Ramos (cell line): ENCODE results near the gene B3GNT3.

Experiments used
- in situ Hi-C: fragments of 300-500 bp; cut with MboI; formaldehyde crosslinking; loops from one replicate; pipeline ENCODE4 v1.14.3; 2022; ENCODE audit warnings: low sequenced_read_pairs; ENCODE audit not compliant: unreplicated experiment

Gene B3GNT3

DNA sequence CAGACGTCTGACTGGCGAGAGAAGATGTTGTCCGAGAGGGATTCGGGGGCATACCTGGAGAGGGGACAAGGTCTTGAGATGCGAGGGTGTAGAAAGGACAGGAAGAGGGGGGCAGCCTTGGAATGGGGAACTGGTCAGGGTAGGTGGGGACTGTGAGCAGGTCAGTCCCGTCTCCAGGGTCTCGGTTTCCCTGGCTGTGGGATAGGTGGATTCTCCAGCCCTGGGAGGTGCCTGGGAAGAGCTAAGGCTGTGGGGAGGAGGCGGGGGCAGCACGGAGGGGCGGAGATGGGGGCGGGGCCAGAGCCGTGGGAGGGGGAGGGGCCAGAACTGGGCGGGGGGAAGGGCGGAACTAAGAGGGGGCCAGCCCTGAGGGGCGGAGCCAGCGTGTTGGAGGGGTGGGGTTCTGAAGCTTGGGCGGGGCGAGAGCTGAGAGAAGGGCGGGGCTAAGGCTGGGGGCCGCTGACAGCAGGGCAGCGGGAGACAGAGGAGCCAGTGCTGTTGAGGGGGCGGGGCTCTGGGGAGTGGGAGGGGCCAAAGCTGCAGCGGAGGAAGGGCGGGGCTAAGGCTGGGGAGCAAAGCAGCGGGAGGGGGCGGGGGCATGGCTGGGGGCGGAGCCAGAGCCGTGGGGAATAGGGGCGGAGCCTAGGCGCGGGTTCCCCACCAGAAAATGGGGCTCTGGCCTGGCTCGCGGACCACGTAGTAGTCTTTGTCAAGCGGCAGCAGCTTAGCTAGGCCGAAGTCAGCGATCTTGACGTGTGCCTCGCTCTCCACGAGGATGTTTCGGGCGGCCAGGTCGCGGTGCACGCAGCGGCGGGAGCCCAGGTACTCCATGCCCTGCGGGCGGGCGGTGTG lies 35.9 kb downstream of the B3GNT3 start:
- in situ Hi-C loops: no loop called here

DNA sequence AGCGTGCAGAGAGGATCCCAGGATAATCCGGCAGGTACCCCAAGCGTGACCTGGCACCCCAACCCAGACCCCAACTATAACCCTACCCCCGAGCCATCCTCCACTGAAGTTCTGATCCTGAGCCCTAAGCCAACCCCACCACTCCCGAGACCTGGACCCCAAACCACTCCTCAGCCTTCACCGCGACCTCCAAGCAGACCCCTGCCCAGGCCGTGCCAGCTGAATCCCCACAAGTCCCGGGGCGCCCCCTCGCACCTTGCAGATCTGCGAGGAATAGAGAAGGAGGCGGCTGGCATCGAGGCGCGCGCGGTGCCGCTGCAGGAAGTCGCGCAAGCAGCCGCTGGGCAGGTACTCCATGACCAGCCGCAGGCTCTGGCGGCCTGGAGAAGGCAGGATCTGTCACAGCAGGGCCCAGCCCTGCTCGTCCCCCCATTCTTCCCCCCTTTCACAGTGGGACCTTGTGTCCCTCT lies 36.5 kb downstream of the B3GNT3 start:
- in situ Hi-C loops: no loop called here

DNA sequence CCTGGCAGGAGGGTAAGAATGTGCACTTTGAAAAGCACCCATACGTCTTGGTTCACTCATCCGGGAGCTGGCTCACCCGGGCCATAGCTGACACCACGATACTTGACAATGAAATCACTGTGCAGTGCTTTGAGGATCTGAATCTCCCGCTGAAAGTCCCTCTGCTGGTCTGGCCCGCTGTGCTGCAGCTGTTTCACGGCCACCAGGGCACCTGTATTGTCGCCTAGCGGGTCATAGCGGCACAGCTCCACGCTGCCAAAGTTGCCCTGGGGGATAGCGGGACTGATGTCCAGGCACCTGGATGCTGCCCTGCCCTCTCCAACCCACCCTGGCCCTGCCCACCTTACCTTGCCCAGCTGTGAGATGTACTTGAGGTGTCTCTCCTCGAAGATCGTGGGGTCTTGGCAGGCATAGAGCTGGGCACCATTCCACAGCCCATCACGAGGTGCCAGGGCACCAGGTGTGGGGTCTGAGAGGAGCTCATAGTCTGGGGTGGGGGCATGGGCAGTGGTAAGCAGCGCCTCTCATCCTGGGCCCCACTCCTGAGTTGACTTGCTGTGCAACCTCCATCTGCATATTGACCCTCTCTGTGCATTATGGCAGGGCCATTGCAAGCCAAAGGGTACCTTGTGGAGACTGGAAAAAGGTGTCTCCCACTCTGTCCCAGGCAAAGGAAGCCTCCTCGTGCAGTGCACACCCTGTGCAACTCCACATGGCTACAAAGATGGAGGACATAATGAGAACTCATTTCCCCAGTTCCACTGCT lies 37.7 kb downstream of the B3GNT3 start:
- in situ Hi-C loops: no loop called here

DNA sequence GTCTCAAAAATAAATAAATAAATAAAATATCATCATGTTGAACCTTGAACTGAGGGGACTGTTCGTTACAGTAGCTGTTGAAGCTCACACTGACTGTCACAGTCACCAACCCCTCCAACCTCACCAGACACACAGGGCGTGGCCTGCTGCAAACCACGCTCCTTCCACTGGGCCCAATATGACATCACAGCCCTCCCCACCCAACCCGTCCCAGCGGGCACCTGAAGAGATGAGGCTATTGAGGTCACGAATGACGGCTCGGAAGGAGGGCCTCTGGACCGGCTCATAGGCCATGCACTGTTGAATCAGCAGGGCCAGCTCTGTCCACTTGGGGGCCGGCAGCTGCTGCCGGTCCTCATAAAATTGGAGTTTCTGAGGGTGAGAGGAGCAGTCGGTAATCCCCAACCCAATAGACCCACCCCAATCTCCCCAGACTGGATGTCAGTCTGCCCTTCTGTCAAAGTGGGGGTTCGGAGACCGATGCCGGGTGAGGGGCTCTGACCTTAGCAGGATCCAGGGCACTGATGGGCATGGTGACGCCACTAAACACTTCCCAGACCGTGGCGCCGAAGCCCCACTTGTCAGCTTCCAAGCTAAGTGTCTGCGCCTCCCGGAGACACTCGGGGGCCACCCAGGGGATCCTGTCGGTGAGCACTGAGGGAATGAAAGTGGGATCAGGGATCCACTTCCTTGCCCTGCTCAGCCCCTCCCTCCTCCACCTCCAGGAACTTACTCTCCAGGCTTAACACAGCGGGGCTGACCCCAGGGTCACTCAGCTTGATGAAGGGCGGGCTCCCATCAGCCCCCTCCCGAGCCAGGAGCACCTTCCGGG lies 39.6 kb downstream of the B3GNT3 start:
- in situ Hi-C loops: no loop called here

DNA sequence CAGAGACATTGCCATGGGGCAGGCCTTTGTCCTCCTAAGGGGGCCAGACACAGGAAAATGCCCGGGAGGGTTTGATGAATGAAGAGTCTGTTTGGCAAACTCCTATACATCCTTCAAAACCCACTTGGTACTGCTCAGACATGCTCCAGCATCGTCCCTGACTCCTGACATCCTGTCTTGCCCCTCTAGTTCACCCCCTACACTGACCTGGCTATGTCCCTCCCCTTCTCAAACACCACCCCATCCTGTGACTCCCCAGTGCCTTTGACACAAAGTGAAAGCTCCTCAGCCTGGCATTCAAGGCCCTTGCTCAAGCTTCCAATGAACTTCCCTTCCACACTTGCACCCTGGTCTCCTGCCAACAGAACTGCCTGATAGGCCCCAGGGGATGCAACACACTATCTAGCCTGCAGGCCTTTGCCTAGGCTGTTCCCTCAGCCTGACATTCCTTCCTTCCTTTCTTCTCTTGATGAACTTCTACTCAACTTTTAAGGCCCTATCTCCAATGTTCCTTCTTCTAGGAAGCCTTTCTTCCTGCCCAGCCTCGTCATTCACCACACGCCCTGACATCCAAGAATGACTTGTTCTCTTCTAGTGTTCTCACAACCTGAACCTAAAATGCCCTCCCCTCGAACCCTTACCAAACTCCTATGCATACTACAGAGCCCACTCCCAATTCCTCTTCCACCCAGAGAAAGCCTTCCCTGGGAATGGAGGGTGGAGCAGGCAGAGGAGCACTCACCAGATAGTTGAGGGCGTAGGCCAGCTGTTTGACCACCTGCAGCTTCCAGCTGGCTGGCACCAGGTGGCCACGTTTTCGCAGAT lies 40.5 kb downstream of the B3GNT3 start:
- in situ Hi-C loops: no loop called here

DNA sequence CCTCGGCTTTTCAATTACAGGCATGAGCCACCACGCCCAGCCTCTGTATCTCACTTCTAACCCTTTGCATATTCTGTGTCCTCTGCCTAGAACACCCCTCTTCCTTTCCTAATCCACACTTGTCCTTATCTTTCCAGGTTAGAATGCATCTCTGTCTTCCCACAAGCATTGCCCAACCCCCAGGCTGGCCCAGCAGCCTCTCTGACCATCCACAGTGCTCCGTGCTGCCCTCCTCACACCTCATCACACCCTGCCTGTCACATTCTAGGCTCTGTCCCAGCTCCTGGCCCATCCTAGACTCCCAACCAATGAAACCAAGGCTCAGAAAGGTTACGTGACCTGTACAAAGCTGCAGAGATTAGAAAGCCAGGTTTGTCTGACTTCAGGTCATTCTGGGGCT lies 41.6 kb downstream of the B3GNT3 start:
- in situ Hi-C loops: no loop called here

DNA sequence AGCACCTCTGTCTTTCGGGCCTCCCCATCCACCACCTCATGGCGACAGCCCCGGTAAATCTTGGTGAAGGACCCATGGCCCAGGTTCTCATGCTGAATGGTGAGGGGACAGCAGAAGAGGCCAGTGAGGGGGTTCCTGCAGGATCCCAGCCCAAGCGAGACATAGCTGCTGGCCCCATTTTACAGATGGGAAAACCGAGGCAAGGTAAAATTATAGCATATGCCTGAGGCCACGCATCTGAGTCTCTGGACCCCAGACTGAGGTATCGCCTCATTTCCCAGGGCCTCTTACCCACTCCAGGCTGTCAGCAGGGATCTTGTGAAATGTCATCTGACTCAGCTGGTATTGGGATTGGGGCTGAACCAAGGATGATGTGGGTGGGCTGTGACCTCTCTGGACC lies 43.0 kb downstream of the B3GNT3 start:
- in situ Hi-C loops: no loop called here

DNA sequence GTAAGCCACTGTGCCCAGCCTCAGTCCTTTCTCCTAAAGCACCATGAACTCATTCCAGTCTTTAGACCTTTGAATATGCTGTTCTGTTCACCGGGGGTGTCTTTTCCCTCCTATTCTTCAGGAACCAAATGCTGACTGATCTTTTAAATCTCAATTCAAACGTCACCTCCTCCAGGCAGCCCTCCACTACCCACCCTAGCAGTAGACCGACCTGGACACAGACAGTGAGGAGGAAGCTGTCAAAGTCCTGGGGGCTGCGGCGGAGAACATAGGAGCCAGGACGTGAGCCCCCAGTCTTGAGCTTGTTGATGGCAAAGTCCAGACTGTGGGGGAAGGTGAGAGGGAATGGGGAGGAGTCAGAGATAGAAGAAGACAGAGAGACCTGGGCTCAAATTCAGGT lies 45.1 kb downstream of the B3GNT3 start:
- in situ Hi-C loops: no loop called here

DNA sequence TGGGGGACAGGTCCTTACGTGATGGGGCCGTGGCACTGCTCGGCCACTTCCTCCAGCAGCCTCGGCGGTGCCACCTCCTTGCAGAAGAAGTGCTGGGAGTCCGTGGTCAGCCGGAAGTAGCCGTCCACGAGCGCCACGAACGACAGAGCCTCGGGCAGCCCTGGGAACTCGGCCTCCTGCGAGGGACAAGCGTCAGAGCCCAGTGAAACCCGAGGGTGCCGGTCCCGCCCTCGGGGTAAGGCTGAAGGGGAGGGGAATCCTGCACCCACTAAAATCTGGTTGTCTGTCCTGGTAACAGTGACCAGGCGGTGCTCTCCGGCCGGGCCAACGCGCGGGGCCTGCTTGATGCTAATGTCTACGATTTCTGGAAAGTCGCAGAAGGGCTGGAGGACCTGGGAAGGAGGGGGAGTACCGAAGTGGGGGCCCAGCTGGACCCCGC lies 46.5 kb downstream of the B3GNT3 start:
- in situ Hi-C loops: no loop called here

DNA sequence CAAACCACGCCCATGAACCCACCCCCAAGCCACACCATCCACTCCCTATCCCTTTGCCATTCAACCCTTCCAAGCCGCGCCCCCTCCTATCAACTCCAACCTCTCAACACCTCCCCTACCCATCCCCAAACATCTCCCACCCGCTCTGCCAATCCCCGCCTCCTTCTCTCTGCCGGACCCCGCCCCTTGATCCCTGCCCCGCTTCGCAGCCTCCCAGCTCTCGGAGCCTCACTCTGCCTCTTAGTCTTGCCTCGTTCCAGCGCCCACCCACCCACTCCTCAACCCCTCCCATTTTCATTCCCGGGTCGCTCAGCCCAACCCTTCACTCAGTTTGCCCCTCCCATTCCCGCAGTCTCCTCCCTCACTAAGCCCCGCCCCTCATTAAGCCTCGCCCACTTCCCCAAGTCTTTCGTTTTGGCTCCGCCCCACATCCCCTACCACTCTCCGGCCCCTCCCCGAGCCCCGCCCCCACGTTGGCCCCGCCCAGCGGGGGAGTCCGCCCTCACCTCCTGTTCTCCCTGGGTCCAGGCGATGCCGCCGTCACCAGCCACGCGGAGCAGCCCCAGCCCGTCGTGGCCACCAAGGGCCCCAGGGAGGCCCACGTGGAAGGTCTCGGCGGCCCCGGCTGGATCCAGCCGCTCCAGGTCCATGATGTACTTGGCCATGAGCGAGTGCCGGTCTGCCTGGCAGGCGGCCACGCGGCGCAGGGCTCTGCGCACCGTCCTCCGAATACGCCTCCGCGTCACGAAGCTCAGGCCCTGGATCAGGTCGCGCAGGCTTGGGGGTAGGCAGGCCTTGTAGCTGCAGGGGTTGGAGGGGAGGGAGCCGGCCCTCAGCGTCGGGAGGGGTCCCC lies 47.1 kb downstream of the B3GNT3 start:
- in situ Hi-C loops: no loop called here

DNA sequence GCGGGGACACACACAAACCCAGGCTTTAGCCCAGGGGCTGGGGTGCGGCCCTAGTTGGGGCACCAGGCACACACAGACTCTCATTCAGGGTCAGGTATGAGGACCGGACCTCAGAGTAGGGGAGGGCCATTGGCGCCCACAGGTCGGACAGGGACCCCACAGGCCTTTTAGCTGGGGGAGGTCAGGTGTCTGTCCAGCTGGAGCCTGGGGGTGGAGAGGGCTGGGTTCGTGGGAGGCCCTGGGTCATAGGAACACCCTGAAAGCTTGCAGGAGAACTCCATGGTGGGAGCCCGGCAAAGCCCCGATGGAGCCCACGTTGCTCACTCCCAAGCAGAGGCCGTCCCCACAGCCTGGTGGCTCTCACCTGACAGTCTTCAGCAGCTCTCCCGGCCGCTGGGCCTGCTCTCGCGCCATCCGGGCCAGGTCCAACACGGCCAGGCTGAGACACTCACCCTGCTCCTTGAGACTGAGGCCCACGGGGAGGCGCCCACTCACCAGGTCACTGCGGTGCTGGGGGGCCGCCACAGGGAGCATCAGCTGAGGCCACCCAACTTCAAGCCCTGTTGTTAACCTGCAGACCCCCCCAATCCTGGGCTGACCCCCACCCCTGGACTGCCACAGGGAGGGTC lies 47.8 kb downstream of the B3GNT3 start:
- in situ Hi-C loops: no loop called here

DNA sequence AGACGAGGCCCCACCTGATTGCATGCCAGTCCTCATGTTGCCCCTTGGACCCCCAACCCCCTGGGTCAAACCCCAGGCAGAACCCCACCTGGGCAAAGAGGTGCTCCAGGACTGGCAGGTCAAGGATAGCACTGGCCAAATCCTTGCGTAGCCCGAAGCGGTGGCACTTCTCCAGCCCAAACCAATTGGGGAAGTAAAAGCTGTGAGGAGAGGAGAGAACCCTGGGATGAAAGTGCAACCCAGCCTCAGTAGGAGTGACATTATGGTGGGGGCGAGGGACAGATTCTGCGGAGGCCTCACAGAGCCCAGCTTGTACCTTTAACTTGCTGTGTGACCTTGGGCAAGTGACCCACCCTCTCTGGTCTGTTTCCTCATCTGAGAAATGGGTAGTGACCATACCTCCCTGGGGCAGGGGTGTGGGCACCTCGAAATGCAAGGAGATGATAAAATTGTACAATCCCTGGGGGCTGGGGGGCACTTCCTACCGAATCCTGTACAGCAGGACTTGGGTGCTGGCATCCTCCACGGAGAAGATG lies 48.4 kb downstream of the B3GNT3 start:
- in situ Hi-C loops: no loop called here

DNA sequence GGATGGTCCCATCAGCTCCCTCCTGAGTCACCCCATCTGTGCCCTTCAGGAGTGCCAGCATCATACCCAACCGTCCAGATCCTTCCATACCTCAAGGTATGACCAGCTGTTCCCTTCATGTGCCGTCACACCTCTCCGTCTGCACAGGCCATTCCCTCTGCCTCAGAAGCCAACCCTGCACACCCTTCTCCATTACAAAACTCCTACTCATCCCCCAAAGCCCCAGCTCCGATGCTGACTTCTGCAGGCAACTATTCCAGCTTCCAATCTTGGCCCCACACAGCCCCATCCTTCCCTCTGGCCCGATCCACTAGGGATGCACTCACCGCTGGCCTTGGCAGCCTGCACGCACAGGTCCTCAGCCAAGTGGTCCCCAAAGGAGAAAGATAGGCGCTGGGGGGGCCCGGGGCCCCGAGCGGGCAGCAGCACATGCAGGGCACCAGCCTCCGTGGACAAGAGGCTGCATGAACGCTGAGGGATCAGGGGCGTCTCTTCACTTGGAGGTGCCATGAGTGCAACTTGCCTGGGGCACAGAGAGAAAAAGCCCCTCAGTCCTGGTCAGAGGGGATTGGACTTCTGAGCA lies 49.1 kb downstream of the B3GNT3 start:
- in situ Hi-C loops: no loop called here

DNA sequence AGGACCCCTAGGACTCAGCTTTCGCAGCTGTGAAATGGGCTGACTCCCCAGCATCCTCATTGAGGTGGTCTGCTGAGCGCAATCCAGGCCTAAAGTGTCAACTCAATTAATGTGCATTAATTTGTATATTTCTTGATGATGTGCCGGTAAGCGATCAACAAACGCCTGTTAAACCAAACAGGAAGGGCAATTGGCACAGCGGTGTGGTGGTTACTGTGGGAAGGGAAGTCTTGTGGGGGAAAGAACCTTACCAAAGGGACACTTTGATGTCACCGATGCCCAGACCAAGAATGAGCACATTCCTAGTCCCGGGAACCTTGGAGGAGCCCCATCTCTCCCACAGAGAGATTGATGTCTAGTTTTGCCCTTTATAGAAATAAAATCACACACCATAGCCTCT lies 51.2 kb downstream of the B3GNT3 start:
- in situ Hi-C loops: no loop called here

DNA sequence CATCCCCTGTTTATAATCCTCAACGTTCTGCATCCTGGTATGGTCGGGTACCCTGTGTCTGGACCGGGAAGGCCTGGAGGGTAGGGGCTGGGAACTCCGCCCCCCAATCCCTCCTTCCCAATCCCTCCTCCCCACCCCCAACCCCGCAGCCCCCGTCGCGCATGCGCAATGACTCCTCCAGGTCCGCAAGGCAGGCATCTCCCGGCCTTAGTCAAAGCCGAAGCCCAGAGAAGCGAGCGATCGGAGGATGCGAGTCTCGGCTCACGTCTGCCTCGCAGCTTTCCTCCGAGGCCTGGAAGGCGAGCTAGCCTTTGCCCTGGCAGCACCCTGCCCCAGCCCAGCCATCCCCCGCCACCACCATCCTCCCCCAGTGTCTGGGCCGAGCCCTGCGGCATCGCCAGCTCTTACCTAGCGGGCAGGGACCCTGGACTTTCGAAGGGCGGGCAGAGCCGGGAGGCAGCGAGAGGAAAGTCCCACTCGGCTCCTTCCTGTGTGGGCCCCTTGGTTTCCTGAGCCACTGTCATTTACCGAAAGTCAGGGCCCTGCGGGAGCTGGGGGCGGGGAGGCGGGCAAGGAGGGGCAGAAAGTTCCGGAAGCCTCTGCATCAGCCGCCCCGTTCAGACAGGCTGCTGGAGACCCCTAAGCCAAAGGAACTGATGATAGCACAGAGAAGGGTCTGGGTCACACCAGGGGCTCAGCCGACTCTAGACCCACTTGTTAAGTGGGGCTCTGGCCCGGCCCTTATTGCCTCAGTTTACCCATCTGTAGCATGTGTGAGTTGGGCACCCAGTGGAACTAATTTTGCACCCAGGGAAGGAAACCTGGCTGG lies 52.8 kb downstream of the B3GNT3 start, which contains the start of gene JAK3:
JAK3 (minus strand) TSS at position 445 of the 829 bp plus-strand sequence. CDS start 3,565 bp downstream, outside the sequence.
- in situ Hi-C loops: no loop called here

DNA sequence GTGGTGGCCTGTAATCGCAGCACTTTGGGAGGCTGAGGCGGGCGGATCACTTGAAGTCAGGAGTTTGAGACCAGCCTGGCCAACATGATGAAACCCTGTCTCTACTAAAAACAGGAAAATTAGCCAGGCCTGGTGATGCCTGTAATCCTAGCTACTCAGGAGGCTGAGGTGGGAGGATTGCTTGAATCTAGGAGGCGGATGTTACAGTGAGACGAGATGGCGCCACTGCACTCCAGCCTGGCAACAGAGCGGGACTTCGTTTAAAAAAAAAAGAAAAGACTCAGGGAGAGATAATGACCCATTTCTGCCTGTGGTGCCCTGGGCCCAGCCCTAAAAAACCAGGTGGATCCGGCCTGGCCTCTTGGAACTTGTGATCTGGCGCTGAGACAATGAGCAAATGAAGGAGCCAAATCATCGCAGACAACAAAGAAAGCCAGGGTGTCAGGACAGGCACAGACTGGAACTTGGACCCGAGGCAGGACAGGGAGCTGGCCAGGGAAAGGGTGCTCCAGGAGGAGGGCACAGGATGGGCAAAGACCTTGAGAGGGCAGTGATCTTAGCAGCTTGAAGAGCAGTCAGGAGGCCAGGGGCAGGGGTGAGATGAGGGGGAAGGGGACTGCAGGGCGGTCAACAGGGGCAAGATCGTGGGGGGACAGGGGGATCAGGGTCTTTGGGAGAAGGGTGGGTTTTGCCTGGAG lies 53.8 kb downstream of the B3GNT3 start:
- in situ Hi-C loops: no loop called here
